CD4-positive, alpha-beta T cell (primary cell): Measurements from ENCODE around the gene MACROH2A1. TPM values are rescaled to one million over a fixed set of nuclear protein-coding genes. Genes with fewer than 3 reads are reported as not detected.

Experiments
- ATAC-seq: fragments of 200-7000 bp; cut with Tn5 transposase; one replicate; pipeline ENCODE4 v1.10.0; 2022; ENCODE audit warnings: mild to moderate bottlenecking; ENCODE audit not compliant: poor library complexity
- CTCF ChIA-PET: fragments of 350-600 bp; sonication (Branson Sonifier 250); formaldehyde crosslinking; loops from one replicate; lab custom pipeline; 2021; ENCODE audit warnings: antibody characterized with exemption, inconsistent platforms; lab: Charles Lee
- POLR2A ChIA-PET: fragments of 350-600 bp; sonication (Branson Sonifier 250); formaldehyde crosslinking; loops from one replicate; lab custom pipeline; 2021; ENCODE audit warnings: antibody characterized with exemption, inconsistent platforms; lab: Charles Lee
- DNase-seq, 14 experiments: peaks; one replicate each; pipeline ENCODE4 v3.0.0-alpha.2; 2013 to 2020; ENCODE audit warnings: mixed read lengths in 2 of 14
- H3K27ac ChIP-seq, 2 donors: one replicate each; pipeline versions ENCODE4 v1.5.1 to v1.7.0; 2013; ENCODE audit warnings: low read length in 2 of 2, low read depth in 1 of 2, mild to moderate bottlenecking in 1 of 2
- H3K27me3 ChIP-seq, 2 experiments: 1 replicate in 1 of 2; 2 replicates in 1 of 2; pipeline versions ENCODE4 v1.6.1 to v1.7.0; 2013; ENCODE audit warnings: low read length in 2 of 2, control low read depth in 1 of 2, mild to moderate bottlenecking in 1 of 2, moderate library complexity in 1 of 2; ENCODE audit not compliant: insufficient read depth in 2 of 2, control insufficient read depth in 1 of 2
- H3K36me3 ChIP-seq: one replicate; pipeline ENCODE4 v1.6.1; 2013; ENCODE audit warnings: low read length, control low read depth; ENCODE audit not compliant: insufficient read depth
- H3K4me1 ChIP-seq: one replicate; pipeline ENCODE4 v1.6.1; 2013; ENCODE audit warnings: low read length, control low read depth; ENCODE audit not compliant: insufficient read depth
- H3K4me3 ChIP-seq: one replicate; pipeline ENCODE4 v1.5.1; 2013; ENCODE audit warnings: mild to moderate bottlenecking, low read length, moderate library complexity
- H3K9me3 ChIP-seq, 2 experiments: 1 replicate in 1 of 2; 2 replicates in 1 of 2; pipeline versions ENCODE4 v1.6.1 to v1.7.0; 2013; ENCODE audit warnings: low read length in 2 of 2, mild to moderate bottlenecking in 2 of 2, control low read depth in 1 of 2, moderate library complexity in 1 of 2; ENCODE audit not compliant: control insufficient read depth in 1 of 2, insufficient read depth in 1 of 2
- H3K27ac Mint-ChIP-seq: one replicate; pipeline ENCODE4 v1.8.0; 2020; ENCODE audit warnings: mixed read lengths
- H3K27me3 Mint-ChIP-seq: one replicate; pipeline ENCODE4 v1.8.0; 2021; ENCODE audit warnings: mixed read lengths
- H3K36me3 Mint-ChIP-seq: one replicate; pipeline ENCODE4 v1.8.0; 2021; ENCODE audit warnings: low read depth, mixed read lengths
- H3K4me1 Mint-ChIP-seq: one replicate; pipeline ENCODE4 v1.8.0; 2021; ENCODE audit warnings: low read depth, mixed read lengths
- H3K4me3 Mint-ChIP-seq: one replicate; pipeline ENCODE4 v1.8.0; 2020; ENCODE audit warnings: mild to moderate bottlenecking, mixed read lengths
- H3K9me3 Mint-ChIP-seq: one replicate; pipeline ENCODE4 v1.8.0; 2020; ENCODE audit warnings: mixed read lengths
- intact Hi-C, 2 experiments: fragments of 100-400 bp; cut with DNase I in 1 of 2; cut with micrococcal nuclease in 1 of 2; formaldehyde crosslinking; loops; one replicate each; pipeline versions ENCODE4 v1.15.1 to v1.9.0; 2023 to 2025; cut with DNase I, micrococcal nuclease
- total RNA-seq, 174 experiments: library from RNA in 2 of 174; stranded (reverse) in 2 of 174; gene quantifications; one replicate each; pipeline ENCODE4 v1.2.3 and lab custom pipeline; 2021 to 2026
- TF ChIP-seq, protein P1 (sequence below): fragments of 200-600 bp; IDR thresholded peaks from one replicate; pipeline ENCODE4 v1.8.0; 2022; ENCODE audit warnings: antibody characterized with exemption, mild to moderate bottlenecking

The MACROH2A1 gene
- total RNA-seq, 2 experiments from 2014 or later, result 114 to 120 TPM

GRCh38 chr5:135309391-135310327, 89.4 kb downstream of the MACROH2A1 start:
- Mint-ChIP-seq H3K4me1 (peaks cover 6% of the 10 kb centered on the region), H3K36me3 (no peaks in the 10 kb centered on the region), H3K4me3 (no peak overlapping the region), H3K27ac (no peak overlapping the region), H3K9me3 (no peaks in the 10 kb centered on the region), H3K27me3 (no peaks in the 10 kb centered on the region)
- H3K36me3 ChIP-seq, result no peaks in the 10 kb centered on the region
- H3K27me3 ChIP-seq, result peaks cover 0 to 4% of the 10 kb centered on the region in 2 experiments
- H3K27ac ChIP-seq, result no peak overlapping the region
- no peak overlapping the region for H3K4me3 ChIP-seq
- ATAC-seq (no peak), DNase-seq (no peak)
- H3K4me1 ChIP-seq, result no peaks in the 10 kb centered on the region
- TF ChIP-seq, protein P1, sequence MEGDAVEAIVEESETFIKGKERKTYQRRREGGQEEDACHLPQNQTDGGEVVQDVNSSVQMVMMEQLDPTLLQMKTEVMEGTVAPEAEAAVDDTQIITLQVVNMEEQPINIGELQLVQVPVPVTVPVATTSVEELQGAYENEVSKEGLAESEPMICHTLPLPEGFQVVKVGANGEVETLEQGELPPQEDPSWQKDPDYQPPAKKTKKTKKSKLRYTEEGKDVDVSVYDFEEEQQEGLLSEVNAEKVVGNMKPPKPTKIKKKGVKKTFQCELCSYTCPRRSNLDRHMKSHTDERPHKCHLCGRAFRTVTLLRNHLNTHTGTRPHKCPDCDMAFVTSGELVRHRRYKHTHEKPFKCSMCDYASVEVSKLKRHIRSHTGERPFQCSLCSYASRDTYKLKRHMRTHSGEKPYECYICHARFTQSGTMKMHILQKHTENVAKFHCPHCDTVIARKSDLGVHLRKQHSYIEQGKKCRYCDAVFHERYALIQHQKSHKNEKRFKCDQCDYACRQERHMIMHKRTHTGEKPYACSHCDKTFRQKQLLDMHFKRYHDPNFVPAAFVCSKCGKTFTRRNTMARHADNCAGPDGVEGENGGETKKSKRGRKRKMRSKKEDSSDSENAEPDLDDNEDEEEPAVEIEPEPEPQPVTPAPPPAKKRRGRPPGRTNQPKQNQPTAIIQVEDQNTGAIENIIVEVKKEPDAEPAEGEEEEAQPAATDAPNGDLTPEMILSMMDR, result no peak
- ChIA-PET CTCF (no interaction called here), POLR2A (interaction anchor here (0.8 kb wide), 1 partner anchor 19 kb away, joined by 3 read pairs; no protein-coding TSS in a partner anchor)
- H3K9me3 ChIP-seq, result no peaks in the 10 kb centered on the region
- intact Hi-C loops, result no loop called here

GRCh38 chr5:135308752-135309151, 90.3 kb downstream of the MACROH2A1 start:
- ChIA-PET POLR2A (no interaction called here), CTCF (no interaction called here)
- DNase-seq (no peak), ATAC-seq (no peak)
- peaks cover 6% of the 10 kb centered on the region for H3K27me3 Mint-ChIP-seq
- peaks cover 6% of the 10 kb centered on the region for H3K4me1 Mint-ChIP-seq
- no peaks in the 10 kb centered on the region for H3K9me3 Mint-ChIP-seq
- H3K27ac ChIP-seq, result no peak overlapping the region
- H3K27me3 ChIP-seq, result peaks cover 0 to 4% of the 10 kb centered on the region in 2 experiments
- no peaks in the 10 kb centered on the region for H3K9me3 ChIP-seq
- no peak overlapping the region for H3K4me3 ChIP-seq
- intact Hi-C loops, result no loop called here
- H3K36me3 Mint-ChIP-seq, result no peaks in the 10 kb centered on the region
- no peaks in the 10 kb centered on the region for H3K4me1 ChIP-seq
- H3K36me3 ChIP-seq, result no peaks in the 10 kb centered on the region
- H3K27ac Mint-ChIP-seq, result no peak overlapping the region
- TF ChIP-seq, protein P1, result no peak
- H3K4me3 Mint-ChIP-seq, result no peak overlapping the region

GRCh38 chr5:135308245-135308644, 90.8 kb downstream of the MACROH2A1 start:
- intact Hi-C loops, result no loop called here
- Histone ChIP-seq H3K27ac (no peak overlapping the region), H3K4me3 (no peak overlapping the region), H3K9me3 (no peaks in the 10 kb centered on the region), H3K36me3 (no peaks in the 10 kb centered on the region), H3K27me3 (peaks cover 0 to 4% of the 10 kb centered on the region in 2 experiments), H3K4me1 (no peaks in the 10 kb centered on the region)
- ChIA-PET POLR2A (no interaction called here), CTCF (no interaction called here)
- TF ChIP-seq, protein P1, result no peak
- Mint-ChIP-seq H3K27ac (no peak overlapping the region), H3K36me3 (no peaks in the 10 kb centered on the region), H3K4me1 (peaks cover 6% of the 10 kb centered on the region), H3K9me3 (no peaks in the 10 kb centered on the region), H3K27me3 (peaks cover 6% of the 10 kb centered on the region), H3K4me3 (no peak overlapping the region)
- ATAC-seq (no peak), DNase-seq (no peak)
